ENCODE results near the gene ZMYND15.

DNA sequence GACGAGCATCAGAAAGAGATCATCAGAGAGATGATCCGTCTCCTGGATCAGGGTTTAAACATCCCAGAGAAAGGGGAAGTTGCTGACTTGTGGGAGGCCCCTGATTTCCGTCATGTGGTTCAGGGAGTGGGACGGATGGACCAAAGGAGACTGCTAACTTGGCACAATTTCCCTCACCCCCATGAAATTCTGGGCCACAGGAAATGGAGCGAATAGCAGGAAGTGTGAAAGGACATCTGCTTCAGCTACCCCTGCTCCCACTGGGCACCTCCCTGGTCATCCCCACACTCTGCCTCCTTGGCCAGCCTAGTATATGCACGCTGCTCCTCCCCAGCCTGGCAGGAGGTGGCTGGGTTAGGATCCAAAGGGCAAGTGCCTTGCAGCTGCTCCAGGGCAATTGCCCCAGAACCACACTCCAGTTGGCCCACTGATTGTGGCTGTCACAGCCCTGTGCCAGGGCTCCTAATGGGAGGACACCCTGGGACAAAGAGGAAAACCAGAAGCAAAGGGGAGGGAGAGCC is 27.9 kb upstream of the ZMYND15 start:
- TF ChIP-seq, protein P1, sequence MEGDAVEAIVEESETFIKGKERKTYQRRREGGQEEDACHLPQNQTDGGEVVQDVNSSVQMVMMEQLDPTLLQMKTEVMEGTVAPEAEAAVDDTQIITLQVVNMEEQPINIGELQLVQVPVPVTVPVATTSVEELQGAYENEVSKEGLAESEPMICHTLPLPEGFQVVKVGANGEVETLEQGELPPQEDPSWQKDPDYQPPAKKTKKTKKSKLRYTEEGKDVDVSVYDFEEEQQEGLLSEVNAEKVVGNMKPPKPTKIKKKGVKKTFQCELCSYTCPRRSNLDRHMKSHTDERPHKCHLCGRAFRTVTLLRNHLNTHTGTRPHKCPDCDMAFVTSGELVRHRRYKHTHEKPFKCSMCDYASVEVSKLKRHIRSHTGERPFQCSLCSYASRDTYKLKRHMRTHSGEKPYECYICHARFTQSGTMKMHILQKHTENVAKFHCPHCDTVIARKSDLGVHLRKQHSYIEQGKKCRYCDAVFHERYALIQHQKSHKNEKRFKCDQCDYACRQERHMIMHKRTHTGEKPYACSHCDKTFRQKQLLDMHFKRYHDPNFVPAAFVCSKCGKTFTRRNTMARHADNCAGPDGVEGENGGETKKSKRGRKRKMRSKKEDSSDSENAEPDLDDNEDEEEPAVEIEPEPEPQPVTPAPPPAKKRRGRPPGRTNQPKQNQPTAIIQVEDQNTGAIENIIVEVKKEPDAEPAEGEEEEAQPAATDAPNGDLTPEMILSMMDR (conservative IDR thresholded peaks at IDR 0.05; ENCODE audit: low read depth, low read length) = no peak
- TF ChIP-seq EZH2 (IDR thresholded peaks at IDR 0.05; ENCODE audit: borderline replicate concordance, low read depth, low read length, poor library complexity, severe bottlenecking) = no peak

Data from A673 (cell line).